K562 (cell line): ENCODE data around the gene NFATC1. TPM values are rescaled to one million over a fixed set of nuclear protein-coding genes. Genes with fewer than 3 reads are reported as not detected.

Experiments
- ATAC-seq: fragments of 200-7000 bp; cut with Tn5 transposase; 3 replicates; pipeline ENCODE4 v1.9.1; 2020; ENCODE audit warnings: moderate library complexity
- BruUV-seq: library from RNA; stranded (reverse); fragments of 400-500 nt; replicated peaks from 2 replicates; lab custom pipeline; 2021; lab: Mats Ljungman, UMichigan
- CTCF ChIA-PET: fragments of 300-600 bp; formaldehyde crosslinking; extraction: SDS; loops from one replicate; lab custom pipeline; 2021; ENCODE audit warnings: low intra/inter-chr PET ratio; lab: Yijun Ruan, JAX
- POLR2A ChIA-PET: fragments of 300-600, 350-650 bp; sonication (Branson Sonifier 250); formaldehyde crosslinking; extraction: SDS; loops from one replicate; lab custom pipeline; 2021; ENCODE audit warnings: antibody characterized with exemption, inconsistent platforms; lab: Yijun Ruan, JAX
- DNase-seq, 4 experiments: peaks; one replicate each; pipeline versions ENCODE4 v3.0.0 to v3.0.0-alpha.2; 2011 to 2018; ENCODE audit warnings: low spot score in 3 of 4, mixed read lengths in 3 of 4; ENCODE audit errors: extremely low read depth in 1 of 4
- FAIRE-seq: peaks from 2 replicates; lab custom pipeline; 2011; peaks lifted over from hg19 to GRCh38; lab: Jason Lieb, UNC
- H2AFZ ChIP-seq: 2 replicates; pipeline ENCODE4 v1.6.0; 2011; ENCODE audit warnings: low read depth, low read length, control low read depth, inconsistent platforms
- H3K27ac ChIP-seq: fragments of 200-600 bp; 3 replicates; pipeline ENCODE4 v1.8.0; 2011; ENCODE audit warnings: low read depth, mild to moderate bottlenecking, control low read depth, inconsistent platforms, low read length, moderate library complexity, mixed read lengths; ENCODE audit errors: extremely low read depth
- H3K27me3 ChIP-seq, 2 experiments: fragments of 300-600 bp in 1 of 2; 2 replicates in 1 of 2; 3 replicates in 1 of 2; pipeline versions ENCODE4 v1.6.0 to v1.8.0; 2011; ENCODE audit warnings: inconsistent platforms in 2 of 2, low read length in 2 of 2, mild to moderate bottlenecking in 1 of 2, mixed read lengths in 1 of 2, moderate library complexity in 1 of 2; ENCODE audit not compliant: control insufficient read depth in 2 of 2, insufficient read depth in 2 of 2
- H3K36me3 ChIP-seq: fragments of 300-600 bp; 3 replicates; pipeline ENCODE4 v1.8.0; 2011; ENCODE audit warnings: mild to moderate bottlenecking, low read length, inconsistent platforms; ENCODE audit not compliant: control insufficient read depth, insufficient read depth
- H3K4me1 ChIP-seq, 2 experiments: fragments of 200-600 bp in 1 of 2; replicated peaks in 1 of 2; 2 replicates in 1 of 2; 3 replicates in 1 of 2; pipeline versions ENCODE4 v1.5.1 to v1.8.0; 2011; ENCODE audit warnings: inconsistent platforms in 2 of 2, low read length in 2 of 2, mild to moderate bottlenecking in 1 of 2, mixed read lengths in 1 of 2, moderate library complexity in 1 of 2; ENCODE audit not compliant: control insufficient read depth in 2 of 2, insufficient read depth in 2 of 2
- H3K4me2 ChIP-seq: 2 replicates; pipeline ENCODE4 v1.6.1; 2011; ENCODE audit warnings: low read length, control low read depth, inconsistent platforms, mixed read lengths; ENCODE audit not compliant: insufficient read depth
- H3K4me3 ChIP-seq: fragments of 200-600 bp; sonication (generic), shearing (Covaris generic); 2 replicates; pipeline ENCODE4 v1.5.1; 2016; ENCODE audit warnings: control low read depth, inconsistent platforms
- H3K79me2 ChIP-seq: fragments of 200-600 bp; 3 replicates; pipeline ENCODE4 v1.8.0; 2011; ENCODE audit warnings: low read length, inconsistent platforms; ENCODE audit not compliant: control insufficient read depth, insufficient read depth
- H3K9ac ChIP-seq, 2 experiments: 2 replicates each; pipeline versions ENCODE4 v1.6.0 to v1.6.1; 2011; ENCODE audit warnings: low read depth in 2 of 2, low read length in 2 of 2, control low read depth in 1 of 2, inconsistent platforms in 1 of 2, mild to moderate bottlenecking in 1 of 2, mixed read lengths in 1 of 2; ENCODE audit not compliant: insufficient read depth in 1 of 2
- H3K9me1 ChIP-seq: one replicate; pipeline ENCODE4 v1.6.0; 2011; ENCODE audit warnings: inconsistent platforms, mild to moderate bottlenecking, low read length, moderate library complexity; ENCODE audit not compliant: control insufficient read depth, insufficient read depth
- H3K9me3 ChIP-seq: replicated peaks from 2 replicates; pipeline ENCODE4 v1.5.1; 2011; ENCODE audit warnings: low read depth, low read length, inconsistent platforms; ENCODE audit not compliant: control insufficient read depth, insufficient read depth
- H4K20me1 ChIP-seq: replicated peaks from 2 replicates; pipeline ENCODE4 v1.6.1; 2011; ENCODE audit warnings: low read length, inconsistent platforms, mixed read lengths; ENCODE audit not compliant: control insufficient read depth, insufficient read depth
- ARHGAP35 ChIP-seq: fragments of 450-650 bp; IDR thresholded peaks from 2 replicates; pipeline ENCODE4 v1.6.1; 2018; ENCODE audit not compliant: partially characterized antibody
- CXXC5 ChIP-seq: fragments of 250-450 bp; sonication (Bioruptor Pico); IDR thresholded peaks from 2 replicates; pipeline ENCODE4 v1.8.0; 2022; ENCODE audit warnings: inconsistent platforms, mild to moderate bottlenecking, moderate library complexity
- E2F6 ChIP-seq, 2 experiments: IDR thresholded peaks; 2 replicates each; pipeline ENCODE4 v1.6.1; 2011; ENCODE audit warnings: borderline replicate concordance in 1 of 2, control low read depth in 1 of 2, low read depth in 1 of 2, low read length in 1 of 2, mild to moderate bottlenecking in 1 of 2, mixed read lengths in 1 of 2, moderate library complexity in 1 of 2; ENCODE audit not compliant: insufficient read depth in 1 of 2, insufficient read length in 1 of 2, poor library complexity in 1 of 2, severe bottlenecking in 1 of 2; ENCODE audit errors: extremely low read depth in 1 of 2
- HMG20A ChIP-seq: fragments of 450-650 bp; formaldehyde crosslinking; conservative IDR thresholded peaks from 2 replicates; pipeline ENCODE4 v1.4.0; 2020; ENCODE audit warnings: mild to moderate bottlenecking, mixed read lengths
- MAX ChIP-seq: sonication (generic); formaldehyde crosslinking; IDR thresholded peaks from 2 replicates; pipeline ENCODE4 v1.9.0; 2022; ENCODE audit warnings: mild to moderate bottlenecking, missing genetic modification reagents
- NFXL1 ChIP-seq: fragments of 450-650 bp; formaldehyde crosslinking; IDR thresholded peaks from 2 replicates; pipeline ENCODE4 v1.4.0; 2021; ENCODE audit warnings: mild to moderate bottlenecking
- PHB ChIP-seq: fragments of 250-450 bp; sonication (Bioruptor Pico); IDR thresholded peaks from 2 replicates; pipeline ENCODE4 v1.5.0; 2021
- RNF219 ChIP-seq: fragments of 250-450 bp; sonication (Bioruptor Pico); IDR thresholded peaks from 2 replicates; pipeline ENCODE4 v1.5.0; 2022; ENCODE audit warnings: mild to moderate bottlenecking
- TAF15 ChIP-seq: fragments of 200-400 bp; formaldehyde crosslinking; IDR thresholded peaks from 2 replicates; pipeline ENCODE4 v1.6.1; 2017; ENCODE audit warnings: mild to moderate bottlenecking, low read depth, low read length, moderate library complexity
- TEAD4 ChIP-seq, 2 experiments: sonication (generic) in 1 of 2; formaldehyde crosslinking in 1 of 2; IDR thresholded peaks; 2 replicates each; pipeline versions ENCODE4 v1.6.1 to v1.8.0; 2012 to 2022; ENCODE audit warnings: borderline replicate concordance in 1 of 2, inconsistent platforms in 1 of 2, low read length in 1 of 2, mild to moderate bottlenecking in 1 of 2, missing genetic modification reagents in 1 of 2
- ZBTB12 ChIP-seq: fragments of 250-450 bp; sonication (Bioruptor Pico); IDR thresholded peaks from 2 replicates; pipeline ENCODE4 v1.4.0; 2020
- ZFPM2 ChIP-seq: fragments of 250-450 bp; sonication (Bioruptor Pico); IDR thresholded peaks from 2 replicates; pipeline ENCODE4 v1.5.1; 2022; ENCODE audit warnings: mild to moderate bottlenecking
- ZNF146 ChIP-seq: IDR thresholded peaks from one replicate; pipeline ENCODE4 v1.6.1; 2018; ENCODE audit warnings: missing compliant biosample characterization; ENCODE audit not compliant: unreplicated experiment
- ZNF655 ChIP-seq: fragments of 250-450 bp; sonication (Bioruptor Pico); IDR thresholded peaks from 2 replicates; pipeline ENCODE4 v1.5.0; 2021
- WGBS: fragments of 100-300 bp; shearing (Covaris generic); methylation state at CpG from one replicate; pipeline ENCODE4 v1.1.6; 2016; ENCODE audit warnings: low coverage, mixed read lengths; ENCODE audit not compliant: insufficient coverage; ENCODE audit errors: missing lambda C conversion rate; 5-methylcytosine and 5-hydroxymethylcytosine counted together
- in situ Hi-C: fragments of 300-500 bp; cut with MboI; formaldehyde crosslinking; loops from 4 replicates; pipeline ENCODE4 v1.15.0; 2018; ENCODE audit warnings: inconsistent platforms, mixed read lengths
- intact Hi-C: fragments of 100-400 bp; cut with micrococcal nuclease; formaldehyde crosslinking; loops from 2 replicates; pipeline ENCODE4 v1.14.2; 2022
- polyA plus RNA-seq, 8 experiments: library from polyadenylated mRNA; depleted of rRNA in 4 of 8; stranded (reverse) in 5 of 8; unstranded in 3 of 8; fragments of >200 nt; fragmentation: Nextera tagmentation in 2 of 8; fragmentation: Illumina TruSeq in 1 of 8; extraction: Ambion mirVana in 2 of 8; extraction: Trizol in 1 of 8; gene quantifications; 2 replicates each; pipeline versions ENCODE4 v1.2.1 to v1.2.3, GENCODE V29; 2011 to 2014; ENCODE audit warnings: inconsistent platforms in 1 of 8, missing spikeins in 1 of 8
- total RNA-seq, 7 experiments: library from RNA; depleted of rRNA in 6 of 7; stranded (reverse); fragments of >200 nt in 6 of 7; fragmentation: Illumina TruSeq in 2 of 7; extraction: Trizol in 2 of 7; gene quantifications; 2 replicates each; pipeline versions ENCODE4 v1.2.1 to v1.2.3, GENCODE V29; 2011 to 2021; ENCODE audit warnings: low replicate concordance in 1 of 7

Gene NFATC1
- total and polyA plus RNA-seq, 9 of the 15 experiments (the other 6 are each of a cell fraction or from before 2014, with no cell fraction given): 1.1 to 16.4 (median 2.5) TPM

GRCh38 chr18:79489899-79490625 lies 94.3 kb downstream of the NFATC1 start (continued):
- TF ChIP-seq E2F6 (IDR thresholded peaks at IDR 0.05; ENCODE audit: borderline replicate concordance in 1 of 2, extremely low read depth in 1 of 2, insufficient read depth in 1 of 2, insufficient read length in 1 of 2, low read depth in 1 of 2, low read length in 1 of 2, poor library complexity in 1 of 2, severe bottlenecking in 1 of 2) (no peak), CXXC5 (CRISPR knock-in tag) (no peak), ZBTB12 (CRISPR knock-in tag) (no peak)

- in situ Hi-C loops (no loop called here), intact Hi-C loops (no loop called here)
- DNase-seq (no peak), ATAC-seq (no peak), FAIRE-seq (no peak)
- Histone ChIP-seq H3K27ac (no peak overlapping the region), H3K79me2 (no peaks in the 10 kb centered on the region), H3K9ac (no peak overlapping the region), H2AFZ (no peak overlapping the region), H3K4me1 (no peaks in the 10 kb centered on the region; a peak in 1 of 5 replicates), H3K4me3 (no peak overlapping the region), H3K36me3 (0 out of 3 replicates have a peak, but pooled peaks cover 3% of the 10 kb centered on the region), H4K20me1 (no peaks in the 10 kb centered on the region), H3K4me2 (no peak overlapping the region), H3K27me3 (no peaks in the 10 kb centered on the region), H3K9me3 (no peaks in the 10 kb centered on the region), H3K9me1 (no peaks in the 10 kb centered on the region)
- ChIA-PET CTCF (no interaction called here), POLR2A (no interaction called here)
- BruUV-seq: no TSS peak
- 81% methylated on average over 11 of the region's 22 CpGs for WGBS
- TF ChIP-seq ZNF146 (CRISPR knock-in tag) (no peak), ZFPM2 (CRISPR knock-in tag) (no peak), ARHGAP35 (no peak), MAX (CRISPR knock-in tag) (no peak), HMG20A (CRISPR knock-in tag) (no peak), NFXL1 (CRISPR knock-in tag) (no peak), ZNF655 (no peak), TAF15 (no peak), TEAD4 (IDR thresholded peaks at IDR 0.05; ENCODE audit: low read length) (no peak), TEAD4 (CRISPR knock-in tag; IDR thresholded peaks at IDR 0.05; ENCODE audit: borderline replicate concordance) (no peak), RNF219 (no peak), PHB (no peak)
Observed at GRCh38 chr18:79490626-79491041, 94.9 kb downstream of the NFATC1 start.
